HCT116 (cell line): ENCODE data around the gene YTHDF1. TPM values are rescaled to one million over a fixed set of nuclear protein-coding genes. Genes with fewer than 3 reads are reported as not detected.

Experiments
- ATAC-seq: fragments of 200-7000 bp; cut with Tn5 transposase; 2 replicates; pipeline ENCODE4 v1.9.1; 2020; ENCODE audit warnings: mild to moderate bottlenecking, moderate library complexity
- BruUV-seq: library from RNA; stranded (reverse); fragments of 400-500 nt; replicated peaks from 2 replicates; lab custom pipeline; 2021; lab: Mats Ljungman, UMichigan
- CTCF ChIA-PET: fragments of 300-600 bp; sonication (Branson Sonifier 250); formaldehyde crosslinking; loops from one replicate; lab custom pipeline; 2021; ENCODE audit warnings: antibody characterized with exemption; lab: Charles Lee
- POLR2A ChIA-PET: fragments of 300-600, 350-600 bp; sonication (Branson Sonifier 250); formaldehyde crosslinking; loops from one replicate; lab custom pipeline; 2021; ENCODE audit warnings: antibody characterized with exemption; lab: Charles Lee
- RAD21 ChIA-PET, 2 experiments: fragments of 300-600 bp; sonication (Branson Sonifier 250); formaldehyde crosslinking; loops; one replicate each; lab custom pipeline; 2023; ENCODE audit warnings: low total read pairs in 2 of 2; ENCODE audit not compliant: uncharacterized antibody in 2 of 2, unreplicated experiment in 2 of 2, low non-redundant PET in 1 of 2; lab: Charles Lee
- DNase-seq: peaks from one replicate; pipeline ENCODE4 v3.0.0-alpha.2; 2010; ENCODE audit warnings: low read depth, low spot score
- H2AFZ ChIP-seq: fragments of 200-600 bp; shearing (Covaris generic), sonication (generic); 2 replicates; pipeline ENCODE4 v1.6.1; 2017; ENCODE audit warnings: low read depth, mixed run types, mixed read lengths, antibody characterized with exemption, low read length; ENCODE audit not compliant: poor library complexity, severe bottlenecking
- H3K27ac ChIP-seq: 2 replicates; pipeline ENCODE4 v1.5.1; 2012; ENCODE audit warnings: low read depth, low read length
- H3K27me3 ChIP-seq: fragments of 200-600 bp; sonication (generic); 2 replicates; pipeline ENCODE4 v1.6.1; 2016; ENCODE audit warnings: mixed run types, low read length, mixed read lengths; ENCODE audit not compliant: insufficient read depth
- H3K36me3 ChIP-seq, 2 experiments: fragments of 200-500 bp in 1 of 2; fragments of 200-600 bp in 1 of 2; sonication (Bioruptor generic) in 1 of 2; sonication (generic) in 1 of 2; 2 replicates each; pipeline versions ENCODE4 v1.5.1 to v1.6.1; 2014 to 2016; ENCODE audit warnings: low read length in 2 of 2, inconsistent platforms in 1 of 2, mixed read lengths in 1 of 2, mixed run types in 1 of 2; ENCODE audit not compliant: insufficient read depth in 2 of 2, control insufficient read depth in 1 of 2
- H3K4me1 ChIP-seq, 2 experiments: fragments of 200-600 bp in 1 of 2; sonication (generic) in 1 of 2; 2 replicates each; pipeline versions ENCODE4 v1.5.1 to v1.6.1; 2012 to 2017; ENCODE audit warnings: low read length in 2 of 2, inconsistent platforms in 1 of 2, mild to moderate bottlenecking in 1 of 2, mixed read lengths in 1 of 2, mixed run types in 1 of 2, moderate library complexity in 1 of 2; ENCODE audit not compliant: insufficient read depth in 2 of 2, control insufficient read depth in 1 of 2
- H3K4me2 ChIP-seq: fragments of 200-600 bp; sonication (generic); 2 replicates; pipeline ENCODE4 v1.6.1; 2017; ENCODE audit warnings: mixed run types, low read length, mixed read lengths
- H3K4me3 ChIP-seq, 2 experiments: fragments of 200-600 bp in 1 of 2; sonication (generic) in 1 of 2; replicated peaks in 1 of 2; 2 replicates each; pipeline ENCODE4 v1.5.1; 2011 to 2016; ENCODE audit warnings: low read length in 2 of 2, control low read depth in 1 of 2, low read depth in 1 of 2, mild to moderate bottlenecking in 1 of 2, mixed read lengths in 1 of 2, mixed run types in 1 of 2
- H3K79me2 ChIP-seq: fragments of 200-600 bp; sonication (generic); 2 replicates; pipeline ENCODE4 v1.6.1; 2017; ENCODE audit warnings: mild to moderate bottlenecking, mixed run types, low read length, moderate library complexity, mixed read lengths; ENCODE audit not compliant: insufficient read depth
- H3K9ac ChIP-seq: fragments of 200-600 bp; sonication (generic); 2 replicates; pipeline ENCODE4 v1.6.1; 2016; ENCODE audit warnings: low read length, mixed read lengths
- H3K9me2 ChIP-seq: fragments of 200-600 bp; sonication (generic), shearing (Covaris generic); 2 replicates; pipeline ENCODE4 v1.6.1; 2017; ENCODE audit warnings: mixed run types, mild to moderate bottlenecking, moderate library complexity; ENCODE audit not compliant: insufficient read depth
- H3K9me3 ChIP-seq, 2 experiments: fragments of 200-500 bp in 1 of 2; fragments of 200-600 bp in 1 of 2; sonication (Bioruptor generic) in 1 of 2; sonication (generic) in 1 of 2; 2 replicates each; pipeline ENCODE4 v1.6.1; 2014 to 2017; ENCODE audit warnings: low read length in 2 of 2, mixed read lengths in 2 of 2, inconsistent platforms in 1 of 2, low read depth in 1 of 2, mild to moderate bottlenecking in 1 of 2, mixed run types in 1 of 2, moderate library complexity in 1 of 2; ENCODE audit not compliant: control insufficient read depth in 1 of 2, insufficient read depth in 1 of 2
- H4K20me1 ChIP-seq: fragments of 200-600 bp; sonication (generic), shearing (Covaris generic); 2 replicates; pipeline ENCODE4 v1.6.1; 2017; ENCODE audit warnings: mixed run types, mild to moderate bottlenecking, moderate library complexity; ENCODE audit not compliant: insufficient read depth
- CBX3 ChIP-seq: IDR thresholded peaks from 2 replicates; pipeline ENCODE4 v1.6.1; 2012; ENCODE audit warnings: low read depth
- CEBPB ChIP-seq: IDR thresholded peaks from 2 replicates; pipeline ENCODE4 v1.6.1; 2012; ENCODE audit warnings: low read depth
- EZH2 ChIP-seq: fragments of 200-600 bp; sonication (generic); IDR thresholded peaks from 2 replicates; pipeline ENCODE4 v1.6.1; 2017; ENCODE audit warnings: antibody characterized with exemption, mixed run types
- EZH2phosphoT487 ChIP-seq: fragments of 200-600 bp; IDR thresholded peaks from 2 replicates; pipeline ENCODE4 v1.6.1; 2018; ENCODE audit warnings: antibody characterized with exemption, borderline replicate concordance
- FOSL1 ChIP-seq: IDR thresholded peaks from 2 replicates; pipeline ENCODE4 v1.6.1; 2012; ENCODE audit warnings: low read depth
- POLR2A ChIP-seq: IDR thresholded peaks from 2 replicates; pipeline ENCODE4 v1.7.0; 2011; ENCODE audit warnings: borderline replicate concordance; ENCODE audit not compliant: insufficient read depth, insufficient read length; ENCODE audit errors: extremely low read depth
- POLR2AphosphoS5 ChIP-seq: IDR thresholded peaks from 2 replicates; pipeline ENCODE4 v1.6.1; 2011; ENCODE audit warnings: mild to moderate bottlenecking, low read depth, low read length, moderate library complexity
- RAD21 ChIP-seq: IDR thresholded peaks from 2 replicates; pipeline ENCODE4 v1.6.1; 2012; ENCODE audit warnings: low read depth, mild to moderate bottlenecking
- SIN3A ChIP-seq: IDR thresholded peaks from 2 replicates; pipeline ENCODE4 v1.6.1; 2012; ENCODE audit warnings: low read depth
- SP1 ChIP-seq: IDR thresholded peaks from 2 replicates; pipeline ENCODE4 v1.6.1; 2012; ENCODE audit warnings: low read depth
- SRF ChIP-seq: IDR thresholded peaks from 2 replicates; pipeline ENCODE4 v1.6.1; 2012; ENCODE audit warnings: low read depth
- TCF7L2 ChIP-seq: IDR thresholded peaks from 2 replicates; pipeline ENCODE4 v1.7.0; 2011; ENCODE audit warnings: borderline replicate concordance, inconsistent platforms; ENCODE audit not compliant: insufficient read depth, insufficient read length; ENCODE audit errors: extremely low read depth
- YY1 ChIP-seq: IDR thresholded peaks from 2 replicates; pipeline ENCODE4 v1.6.1; 2011; ENCODE audit warnings: low read length, low read depth, moderate library complexity, mild to moderate bottlenecking; ENCODE audit not compliant: insufficient replicate concordance; ENCODE audit errors: extremely low read depth
- ZFX ChIP-seq: fragments of 450-650 bp; IDR thresholded peaks from 2 replicates; pipeline ENCODE4 v1.6.1; 2017
- ZNF274 ChIP-seq: fragments of 200-500 bp; sonication (Bioruptor generic); IDR thresholded peaks from 2 replicates; pipeline ENCODE4 v1.6.1; 2014; ENCODE audit warnings: mild to moderate bottlenecking, low read depth, low read length, inconsistent platforms
- intact Hi-C: fragments of 100-400 bp; cut with micrococcal nuclease; formaldehyde crosslinking; loops from 2 replicates; pipeline ENCODE4 v1.10.0; 2022
- total RNA-seq: library from RNA; stranded (reverse); gene quantifications from one replicate; pipeline ENCODE4 v1.2.1, GENCODE V29; 2021; ENCODE audit not compliant: unreplicated experiment
- TF ChIP-seq, protein P1 (sequence below): IDR thresholded peaks from 2 replicates; pipeline ENCODE4 v1.6.1; 2012; ENCODE audit warnings: low read depth
- TF ChIP-seq, protein P2 (sequence below): IDR thresholded peaks from 2 replicates; pipeline ENCODE4 v1.6.1; 2012
- TF ChIP-seq, protein P3 (sequence below), 3 experiments: fragments of 200-600 bp in 1 of 3; sonication (generic) in 1 of 3; IDR thresholded peaks in 2 of 3; conservative IDR thresholded peaks in 1 of 3; 2 replicates each; pipeline ENCODE4 v1.5.1; 2012 to 2017; ENCODE audit warnings: low read depth in 2 of 3, low read length in 2 of 3, antibody characterized with exemption in 1 of 3, borderline replicate concordance in 1 of 3, control low read depth in 1 of 3, mild to moderate bottlenecking in 1 of 3, mixed read lengths in 1 of 3, mixed run types in 1 of 3, moderate library complexity in 1 of 3; ENCODE audit not compliant: insufficient read depth in 1 of 3
- TF ChIP-seq, protein P4 (sequence below): IDR thresholded peaks from 2 replicates; pipeline ENCODE4 v1.6.1; 2011; ENCODE audit warnings: mild to moderate bottlenecking, low read length, moderate library complexity; ENCODE audit not compliant: insufficient replicate concordance; ENCODE audit errors: extremely low read depth
- TF ChIP-seq, protein P5 (sequence below): IDR thresholded peaks from 2 replicates; pipeline ENCODE4 v1.6.1; 2012

YTHDF1 gene
- total RNA-seq, 1 experiment from 2014 or later = 42.8 TPM

DNA sequence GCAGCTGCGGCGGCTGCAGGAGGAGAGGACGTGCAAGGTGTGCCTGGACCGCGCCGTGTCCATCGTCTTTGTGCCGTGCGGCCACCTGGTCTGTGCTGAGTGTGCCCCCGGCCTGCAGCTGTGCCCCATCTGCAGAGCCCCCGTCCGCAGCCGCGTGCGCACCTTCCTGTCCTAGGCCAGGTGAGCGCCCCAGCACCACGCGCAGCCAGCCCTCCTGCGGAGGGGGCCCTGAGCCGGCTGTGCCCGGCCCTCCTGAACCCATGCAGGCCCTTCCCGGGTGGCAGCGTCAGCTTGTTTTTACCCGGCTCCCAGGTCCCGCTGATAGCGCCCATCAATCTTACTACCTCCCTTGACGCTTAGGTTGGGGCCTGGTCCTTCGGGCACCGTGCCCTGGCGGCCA lies 23.5 kb upstream of the YTHDF1 start:
- no peaks in the 10 kb centered on the region for H3K27me3 ChIP-seq
- intact Hi-C loops = no loop called here
- no peaks in the 10 kb centered on the region for H3K79me2 ChIP-seq
- H3K4me3 ChIP-seq = no peak overlapping the region
- no peak overlapping the region for H3K27ac ChIP-seq
- TF ChIP-seq, protein P1, sequence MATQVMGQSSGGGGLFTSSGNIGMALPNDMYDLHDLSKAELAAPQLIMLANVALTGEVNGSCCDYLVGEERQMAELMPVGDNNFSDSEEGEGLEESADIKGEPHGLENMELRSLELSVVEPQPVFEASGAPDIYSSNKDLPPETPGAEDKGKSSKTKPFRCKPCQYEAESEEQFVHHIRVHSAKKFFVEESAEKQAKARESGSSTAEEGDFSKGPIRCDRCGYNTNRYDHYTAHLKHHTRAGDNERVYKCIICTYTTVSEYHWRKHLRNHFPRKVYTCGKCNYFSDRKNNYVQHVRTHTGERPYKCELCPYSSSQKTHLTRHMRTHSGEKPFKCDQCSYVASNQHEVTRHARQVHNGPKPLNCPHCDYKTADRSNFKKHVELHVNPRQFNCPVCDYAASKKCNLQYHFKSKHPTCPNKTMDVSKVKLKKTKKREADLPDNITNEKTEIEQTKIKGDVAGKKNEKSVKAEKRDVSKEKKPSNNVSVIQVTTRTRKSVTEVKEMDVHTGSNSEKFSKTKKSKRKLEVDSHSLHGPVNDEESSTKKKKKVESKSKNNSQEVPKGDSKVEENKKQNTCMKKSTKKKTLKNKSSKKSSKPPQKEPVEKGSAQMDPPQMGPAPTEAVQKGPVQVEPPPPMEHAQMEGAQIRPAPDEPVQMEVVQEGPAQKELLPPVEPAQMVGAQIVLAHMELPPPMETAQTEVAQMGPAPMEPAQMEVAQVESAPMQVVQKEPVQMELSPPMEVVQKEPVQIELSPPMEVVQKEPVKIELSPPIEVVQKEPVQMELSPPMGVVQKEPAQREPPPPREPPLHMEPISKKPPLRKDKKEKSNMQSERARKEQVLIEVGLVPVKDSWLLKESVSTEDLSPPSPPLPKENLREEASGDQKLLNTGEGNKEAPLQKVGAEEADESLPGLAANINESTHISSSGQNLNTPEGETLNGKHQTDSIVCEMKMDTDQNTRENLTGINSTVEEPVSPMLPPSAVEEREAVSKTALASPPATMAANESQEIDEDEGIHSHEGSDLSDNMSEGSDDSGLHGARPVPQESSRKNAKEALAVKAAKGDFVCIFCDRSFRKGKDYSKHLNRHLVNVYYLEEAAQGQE = no peak
- TF ChIP-seq FOSL1 (no peak), TCF7L2 (no peak), SIN3A (no peak), CEBPB (no peak), YY1 (no peak), EZH2 (no peak), POLR2A (no peak), SRF (no peak), SP1 (no peak), EZH2phosphoT487 (no peak), POLR2AphosphoS5 (no peak), ZNF274 (no peak), CBX3 (no peak), RAD21 (no peak), ZFX (no peak)
- TF ChIP-seq, protein P2, sequence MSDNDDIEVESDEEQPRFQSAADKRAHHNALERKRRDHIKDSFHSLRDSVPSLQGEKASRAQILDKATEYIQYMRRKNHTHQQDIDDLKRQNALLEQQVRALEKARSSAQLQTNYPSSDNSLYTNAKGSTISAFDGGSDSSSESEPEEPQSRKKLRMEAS = no peak
- TF ChIP-seq, protein P3, sequence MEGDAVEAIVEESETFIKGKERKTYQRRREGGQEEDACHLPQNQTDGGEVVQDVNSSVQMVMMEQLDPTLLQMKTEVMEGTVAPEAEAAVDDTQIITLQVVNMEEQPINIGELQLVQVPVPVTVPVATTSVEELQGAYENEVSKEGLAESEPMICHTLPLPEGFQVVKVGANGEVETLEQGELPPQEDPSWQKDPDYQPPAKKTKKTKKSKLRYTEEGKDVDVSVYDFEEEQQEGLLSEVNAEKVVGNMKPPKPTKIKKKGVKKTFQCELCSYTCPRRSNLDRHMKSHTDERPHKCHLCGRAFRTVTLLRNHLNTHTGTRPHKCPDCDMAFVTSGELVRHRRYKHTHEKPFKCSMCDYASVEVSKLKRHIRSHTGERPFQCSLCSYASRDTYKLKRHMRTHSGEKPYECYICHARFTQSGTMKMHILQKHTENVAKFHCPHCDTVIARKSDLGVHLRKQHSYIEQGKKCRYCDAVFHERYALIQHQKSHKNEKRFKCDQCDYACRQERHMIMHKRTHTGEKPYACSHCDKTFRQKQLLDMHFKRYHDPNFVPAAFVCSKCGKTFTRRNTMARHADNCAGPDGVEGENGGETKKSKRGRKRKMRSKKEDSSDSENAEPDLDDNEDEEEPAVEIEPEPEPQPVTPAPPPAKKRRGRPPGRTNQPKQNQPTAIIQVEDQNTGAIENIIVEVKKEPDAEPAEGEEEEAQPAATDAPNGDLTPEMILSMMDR (IDR thresholded peaks at IDR 0.05 in 2 of 3, conservative IDR thresholded peaks at IDR 0.05 in 1 of 3; ENCODE audit: borderline replicate concordance in 1 of 3, insufficient read depth in 1 of 3, low read depth in 2 of 3, low read length in 2 of 3) = no peak
- TF ChIP-seq, protein P4, sequence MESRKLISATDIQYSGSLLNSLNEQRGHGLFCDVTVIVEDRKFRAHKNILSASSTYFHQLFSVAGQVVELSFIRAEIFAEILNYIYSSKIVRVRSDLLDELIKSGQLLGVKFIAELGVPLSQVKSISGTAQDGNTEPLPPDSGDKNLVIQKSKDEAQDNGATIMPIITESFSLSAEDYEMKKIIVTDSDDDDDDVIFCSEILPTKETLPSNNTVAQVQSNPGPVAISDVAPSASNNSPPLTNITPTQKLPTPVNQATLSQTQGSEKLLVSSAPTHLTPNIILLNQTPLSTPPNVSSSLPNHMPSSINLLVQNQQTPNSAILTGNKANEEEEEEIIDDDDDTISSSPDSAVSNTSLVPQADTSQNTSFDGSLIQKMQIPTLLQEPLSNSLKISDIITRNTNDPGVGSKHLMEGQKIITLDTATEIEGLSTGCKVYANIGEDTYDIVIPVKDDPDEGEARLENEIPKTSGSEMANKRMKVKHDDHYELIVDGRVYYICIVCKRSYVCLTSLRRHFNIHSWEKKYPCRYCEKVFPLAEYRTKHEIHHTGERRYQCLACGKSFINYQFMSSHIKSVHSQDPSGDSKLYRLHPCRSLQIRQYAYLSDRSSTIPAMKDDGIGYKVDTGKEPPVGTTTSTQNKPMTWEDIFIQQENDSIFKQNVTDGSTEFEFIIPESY = no peak
- TF ChIP-seq, protein P5, sequence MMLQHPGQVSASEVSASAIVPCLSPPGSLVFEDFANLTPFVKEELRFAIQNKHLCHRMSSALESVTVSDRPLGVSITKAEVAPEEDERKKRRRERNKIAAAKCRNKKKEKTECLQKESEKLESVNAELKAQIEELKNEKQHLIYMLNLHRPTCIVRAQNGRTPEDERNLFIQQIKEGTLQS = no peak
- TF ChIP-seq, all 23 proteins: peak for 0
- no TSS peak for BruUV-seq
- RAD21 ChIA-PET = no interaction called here
- CTCF ChIA-PET = interaction anchor here (1.7 kb wide), 1 partner anchor 16 kb away, joined by 9 read pairs; no protein-coding TSS in a partner anchor
- Histone ChIP-seq H3K9ac (no peak overlapping the region), H4K20me1 (no peaks in the 10 kb centered on the region), H3K36me3 (no peaks in the 10 kb centered on the region), H2AFZ (no peak overlapping the region), H3K9me3 (no peaks in the 10 kb centered on the region), H3K9me2 (no peaks in the 10 kb centered on the region), H3K4me2 (no peak overlapping the region), H3K4me1 (peaks cover 6 to 18% of the 10 kb centered on the region in 2 experiments; a peak in 3 of 4 replicates)
- no peak for DNase-seq
- POLR2A ChIA-PET = no interaction called here
- no peak for ATAC-seq
